Mucosa of descending colon (tissue), 3 donors: ENCODE results near the gene OVOL1. TPM values are rescaled to one million over a fixed set of nuclear protein-coding genes. Genes with fewer than 3 reads are reported as not detected.

Source experiments
- ATAC-seq: fragments of 200-7000 bp; cut with Tn5 transposase; one replicate; pipeline ENCODE4 v1.9.1; 2020; ENCODE audit warnings: mild to moderate bottlenecking, moderate library complexity
- DNase-seq, 3 donors: peaks; one replicate each; pipeline ENCODE4 v3.0.0-alpha.2; 2020
- H3K36me3 ChIP-seq: fragments of 200-600 bp; one replicate; pipeline ENCODE4 v1.8.0; 2021; ENCODE audit warnings: low read depth, mild to moderate bottlenecking
- H3K4me1 ChIP-seq: fragments of 200-600 bp; one replicate; pipeline ENCODE4 v1.8.0; 2021; ENCODE audit warnings: low read depth, mild to moderate bottlenecking
- H3K4me3 ChIP-seq: fragments of 200-600 bp; one replicate; pipeline ENCODE4 v1.8.0; 2021; ENCODE audit warnings: mild to moderate bottlenecking
- H3K9me3 ChIP-seq: fragments of 200-600 bp; one replicate; pipeline ENCODE4 v1.8.0; 2021; ENCODE audit warnings: mild to moderate bottlenecking
- intact Hi-C, 2 donors: fragments of 100-400 bp; cut with DNase I in 1 of 2; cut with micrococcal nuclease in 1 of 2; formaldehyde crosslinking; loops; one replicate each; pipeline versions ENCODE4 v1.11.0 to v1.11.1; 2022; cut with DNase I, micrococcal nuclease
- total RNA-seq, 3 donors: library from RNA; stranded (reverse); fragmentation: NEBNext Ultra II Directional in 2 of 3; extraction: Animal tissue kit (Norgen Biotek cat#: 25700) in 2 of 3; gene quantifications; one replicate each; pipeline versions ENCODE4 v1.2.1 to v1.2.4, GENCODE V29; 2021 to 2023
- TF ChIP-seq, protein P1 (sequence below): fragments of 200-600 bp; IDR thresholded peaks from one replicate; pipeline ENCODE4 v1.8.0; 2022; ENCODE audit warnings: antibody characterized with exemption, mild to moderate bottlenecking
- donor health status: DM: no; HTN: no; CAD: no; lungs with moderate emphysema.
- donor health status: DM: no; HTN: no; CAD: no.
- donor health status: DM: no; HTN: yes; CAD: no.

The OVOL1 gene
- total RNA-seq, 3 donors from 2014 or later: 16.5 to 48.6 (median 34.3) TPM

DNA sequence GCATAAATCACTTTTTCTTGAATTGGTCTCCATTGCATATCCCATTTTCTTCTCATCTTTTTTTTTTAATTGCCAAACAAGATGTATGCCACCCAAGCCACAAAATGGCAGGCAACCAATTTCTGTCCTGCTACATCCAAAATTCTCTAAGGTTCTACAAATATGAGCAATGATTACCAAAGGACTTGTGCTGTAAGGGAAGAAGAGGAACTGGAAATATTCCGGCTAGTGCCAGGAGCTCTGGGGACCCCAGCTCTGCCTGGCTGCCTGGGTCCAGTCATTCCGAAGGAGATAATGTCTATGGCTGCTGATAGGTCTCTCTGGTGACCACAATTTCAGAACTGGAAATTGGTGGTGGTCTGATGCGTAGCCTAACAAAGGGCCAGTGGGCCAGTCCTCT, 29.8 kb downstream of the OVOL1 start:
- no peaks in the 10 kb centered on the region for H3K9me3 ChIP-seq
- intact Hi-C loops: loop anchor here in 1 of 2 donors (10.0 kb wide), 1 partner anchor 112 kb away; no protein-coding TSS in a partner anchor
- peak in 1 of 3 donors; percentile 8 for DNase-seq
- no peak for ATAC-seq
- H3K4me1 ChIP-seq: peaks cover 14% of the 10 kb centered on the region
- H3K36me3 ChIP-seq: no peaks in the 10 kb centered on the region
- no peak overlapping the region for H3K4me3 ChIP-seq
- TF ChIP-seq, protein P1, sequence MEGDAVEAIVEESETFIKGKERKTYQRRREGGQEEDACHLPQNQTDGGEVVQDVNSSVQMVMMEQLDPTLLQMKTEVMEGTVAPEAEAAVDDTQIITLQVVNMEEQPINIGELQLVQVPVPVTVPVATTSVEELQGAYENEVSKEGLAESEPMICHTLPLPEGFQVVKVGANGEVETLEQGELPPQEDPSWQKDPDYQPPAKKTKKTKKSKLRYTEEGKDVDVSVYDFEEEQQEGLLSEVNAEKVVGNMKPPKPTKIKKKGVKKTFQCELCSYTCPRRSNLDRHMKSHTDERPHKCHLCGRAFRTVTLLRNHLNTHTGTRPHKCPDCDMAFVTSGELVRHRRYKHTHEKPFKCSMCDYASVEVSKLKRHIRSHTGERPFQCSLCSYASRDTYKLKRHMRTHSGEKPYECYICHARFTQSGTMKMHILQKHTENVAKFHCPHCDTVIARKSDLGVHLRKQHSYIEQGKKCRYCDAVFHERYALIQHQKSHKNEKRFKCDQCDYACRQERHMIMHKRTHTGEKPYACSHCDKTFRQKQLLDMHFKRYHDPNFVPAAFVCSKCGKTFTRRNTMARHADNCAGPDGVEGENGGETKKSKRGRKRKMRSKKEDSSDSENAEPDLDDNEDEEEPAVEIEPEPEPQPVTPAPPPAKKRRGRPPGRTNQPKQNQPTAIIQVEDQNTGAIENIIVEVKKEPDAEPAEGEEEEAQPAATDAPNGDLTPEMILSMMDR: no peak

DNA sequence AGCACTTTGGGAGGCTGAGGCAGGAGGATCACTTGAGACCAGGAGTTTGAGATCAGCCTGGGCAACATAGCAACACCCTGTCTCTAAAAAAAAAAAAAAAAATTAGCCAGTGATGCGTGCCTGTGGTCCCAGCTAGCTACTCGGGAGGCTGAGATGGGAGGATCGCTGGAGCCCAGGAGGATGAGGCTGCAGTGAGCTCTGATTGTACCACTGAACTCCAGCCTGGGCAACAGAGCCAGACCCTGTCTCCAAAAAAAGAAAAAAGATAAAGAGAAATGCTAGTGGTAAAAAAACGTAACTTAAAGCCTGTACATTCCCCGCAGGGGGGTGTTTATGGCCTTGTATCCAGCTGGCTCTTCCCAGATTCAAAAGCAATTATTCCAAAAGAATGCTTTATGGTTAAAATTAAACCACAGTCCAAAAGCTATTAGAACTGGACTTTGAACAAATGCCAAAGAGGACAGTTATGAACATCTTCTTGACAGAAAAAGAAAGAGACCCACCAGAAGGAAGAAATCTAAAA, 30.5 kb downstream of the OVOL1 start:
- DNase-seq (peak in 1 of 3 donors; percentile 29), ATAC-seq (no peak)
- intact Hi-C loops: loop anchor here in 1 of 2 donors (10.0 kb wide), 1 partner anchor 113 kb away; no protein-coding TSS in a partner anchor
- H3K4me1 ChIP-seq: peaks cover 21% of the 10 kb centered on the region
- no peaks in the 10 kb centered on the region for H3K9me3 ChIP-seq
- no peaks in the 10 kb centered on the region for H3K36me3 ChIP-seq
- H3K4me3 ChIP-seq: peak overlapping the region; percentile 11
- TF ChIP-seq, protein P1: no peak

DNA sequence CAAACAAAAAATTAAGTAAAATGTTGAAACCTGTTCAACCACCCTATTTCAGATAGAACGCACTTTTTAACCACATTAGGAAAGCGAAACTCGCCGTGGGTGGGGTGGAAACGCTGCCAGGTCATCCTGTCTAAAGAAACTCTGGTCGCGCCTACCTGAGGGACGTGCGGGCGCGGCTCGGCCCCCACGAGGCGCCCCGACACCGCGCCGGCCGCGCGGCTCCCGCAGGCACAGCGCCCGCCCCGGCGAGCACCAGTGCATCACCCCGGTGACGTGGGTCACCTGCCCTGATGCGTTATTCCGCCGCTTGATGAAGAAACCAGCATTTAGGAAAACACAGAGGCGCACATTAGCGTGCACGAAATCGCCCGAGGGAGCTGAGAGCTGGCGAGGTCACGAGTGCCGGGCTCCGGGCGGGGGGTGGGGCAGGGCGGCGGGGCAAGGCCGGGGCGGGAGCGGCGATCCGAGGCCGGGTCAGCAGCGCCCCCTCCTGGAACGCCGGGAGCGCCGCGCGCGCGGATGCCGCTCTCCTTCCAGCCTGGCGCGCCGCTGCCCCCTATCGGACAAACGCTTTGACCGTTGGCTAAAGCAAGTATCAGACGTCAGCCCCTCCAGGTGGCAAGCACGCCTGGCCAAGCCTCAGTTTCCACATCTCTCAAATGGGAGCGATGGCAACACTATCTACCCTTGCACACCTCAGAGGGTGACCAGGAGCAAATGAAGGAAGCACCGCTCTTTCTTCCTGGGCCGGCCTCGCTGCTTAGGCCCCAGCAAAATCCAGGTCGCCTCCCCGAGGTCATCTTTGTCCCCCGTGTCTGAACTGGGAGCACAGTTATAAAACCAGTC, 31.2 kb downstream of the OVOL1 start:
- TF ChIP-seq, protein P1: peak; percentile 99
- intact Hi-C loops: loop anchor here in 1 of 2 donors (10.0 kb wide), 1 partner anchor 113 kb away; no protein-coding TSS in a partner anchor
- H3K4me1 ChIP-seq: peaks cover 23% of the 10 kb centered on the region
- DNase-seq: peak; percentile 95 to 99 (median 98)
- no peaks in the 10 kb centered on the region for H3K36me3 ChIP-seq
- no peaks in the 10 kb centered on the region for H3K9me3 ChIP-seq
- peak; percentile 91 for ATAC-seq
- peak overlapping the region; percentile 11 for H3K4me3 ChIP-seq

DNA sequence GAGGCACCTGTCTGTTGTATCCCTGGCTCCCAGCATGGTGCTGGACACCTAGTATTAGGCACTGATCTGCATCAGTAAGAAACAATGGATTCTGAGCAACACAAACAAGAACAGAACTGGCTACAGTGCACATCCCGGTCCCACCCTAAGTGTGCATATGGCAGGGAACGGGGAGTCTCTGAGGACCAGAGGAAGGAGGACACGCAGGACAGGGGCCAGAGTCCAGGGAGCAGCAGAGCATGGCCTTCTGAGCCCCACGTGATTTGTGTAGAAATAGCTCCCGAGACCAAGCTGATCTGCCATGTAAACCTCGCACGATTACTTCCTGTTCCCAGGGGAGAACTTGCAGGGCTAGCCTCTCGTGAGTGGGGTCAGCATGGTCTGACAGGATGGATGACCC, 34.2 kb downstream of the OVOL1 start:
- Histone ChIP-seq H3K4me3 (no peak overlapping the region), H3K9me3 (no peaks in the 10 kb centered on the region), H3K4me1 (peaks cover 31% of the 10 kb centered on the region), H3K36me3 (no peaks in the 10 kb centered on the region)
- TF ChIP-seq, protein P1: no peak
- ATAC-seq (peak; percentile 70), DNase-seq (peak; percentile 68 to 76 (median 69))
- intact Hi-C loops: no loop called here

DNA sequence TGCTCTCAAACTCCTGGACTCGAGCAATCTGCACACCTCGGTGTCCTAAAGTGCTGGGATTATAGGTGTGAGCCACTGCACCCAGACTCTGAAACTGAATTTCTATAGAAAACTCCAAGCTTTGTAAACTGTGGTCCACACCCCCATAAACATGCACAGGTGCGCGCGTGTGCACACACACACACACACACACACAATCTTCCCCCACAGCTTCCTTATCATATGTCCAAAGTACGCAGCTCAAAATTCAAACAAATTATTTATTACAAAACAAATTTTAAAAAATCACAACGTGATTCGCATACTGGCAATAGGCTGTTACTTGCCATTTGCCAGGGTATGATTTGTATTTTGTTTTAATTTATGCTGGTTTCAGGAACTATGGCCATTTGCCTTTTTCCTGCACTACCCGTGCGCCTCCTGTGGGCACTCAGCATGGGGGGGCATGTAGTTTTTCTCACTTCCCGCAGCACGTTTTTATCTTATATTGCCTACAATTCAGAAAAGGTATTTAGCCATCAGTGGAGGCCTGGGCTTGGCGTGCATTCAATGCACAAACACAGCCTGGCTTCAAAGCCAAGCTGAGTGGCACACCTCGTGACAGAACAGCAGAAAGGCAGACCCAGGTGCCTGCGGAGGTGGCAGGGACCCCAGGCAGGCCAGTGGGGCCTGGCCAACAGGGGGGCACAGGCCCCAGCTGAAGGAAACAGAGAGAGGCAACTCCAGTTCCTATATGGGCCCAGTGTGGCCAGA, 36.1 kb downstream of the OVOL1 start:
- intact Hi-C loops: no loop called here
- Histone ChIP-seq H3K4me1 (peaks cover 29% of the 10 kb centered on the region), H3K9me3 (no peaks in the 10 kb centered on the region), H3K36me3 (no peaks in the 10 kb centered on the region), H3K4me3 (no peak overlapping the region)
- DNase-seq (peak; percentile 70 to 75 (median 73)), ATAC-seq (peak; percentile 62)
- TF ChIP-seq, protein P1: no peak
